ENCODE results near the gene HOXD9. TPM values are rescaled to one million over a fixed set of nuclear protein-coding genes. Genes with fewer than 3 reads are reported as not detected.

HOXD9 gene
- total and polyA plus RNA-seq, 2 of the 8 experiments (the other 6 are each of a cell fraction or from before 2014, with no cell fraction given), result not detected

DNA sequence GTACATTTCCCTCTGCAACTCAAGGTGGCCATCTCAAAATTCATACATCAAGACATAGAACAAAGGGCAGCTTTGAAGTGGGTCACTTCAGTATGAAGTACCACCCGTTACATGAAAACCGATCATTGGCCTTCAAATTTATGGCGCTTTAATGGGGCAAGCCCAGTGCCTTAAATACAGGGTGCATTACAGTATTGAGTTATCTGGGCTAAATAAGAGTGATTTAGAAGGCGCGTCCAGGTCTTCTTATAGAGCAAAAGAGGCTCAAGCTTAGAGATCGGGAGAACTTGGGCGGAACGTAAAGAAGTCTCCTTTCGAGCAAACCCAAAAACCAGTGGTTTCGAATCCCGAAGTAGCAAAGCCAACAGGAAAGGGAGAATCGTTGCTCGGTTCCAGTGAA lies 41.7 kb downstream of the HOXD9 start:
- Histone ChIP-seq H3K9ac (replicated peaks in 1 of 4; ENCODE audit: extremely low read depth in 1 of 4, low read depth in 3 of 4, low read length in 3 of 4) (no peak overlapping the region), H3K4me2 (ENCODE audit: insufficient read depth in 1 of 2, low read depth in 2 of 2, low read length in 2 of 2) (peak overlapping the region in 1 of 2 experiments; percentile 38; a peak in 1 of 4 replicates), H2BK12ac (ENCODE audit: low read depth, low read length) (peak overlapping the region; percentile 33; the same call in 1 of the 2 replicates)

More for the DNA sequence above, 41.7 kb downstream of the HOXD9 start:
- no peak overlapping the region for H3K4ac ChIP-seq (replicated peaks; ENCODE audit: insufficient read length, low read depth, low read length)
- no peak overlapping the region for H2AK5ac ChIP-seq (ENCODE audit: low read depth, low read length)
- no peaks in the 10 kb centered on the region for H3K79me2 ChIP-seq (ENCODE audit: control insufficient read depth in 1 of 2, insufficient read depth in 2 of 2, low read length in 2 of 2)
- H2BK120ac ChIP-seq (replicated peaks; ENCODE audit: low read depth, low read length), result no peak overlapping the region
- no peak overlapping the region for H2BK20ac ChIP-seq (ENCODE audit: low read length)
- no peaks in the 10 kb centered on the region for H3K9me3 ChIP-seq (ENCODE audit: insufficient read depth in 2 of 2, low read depth in 1 of 2, low read length in 1 of 2)
- no peak overlapping the region for H3K18ac ChIP-seq (ENCODE audit: extremely low read depth, low read length)
- POLR2A ChIA-PET (ENCODE audit: partially characterized antibody), result interaction anchor here (1.5 kb wide), 1 partner anchor 50 kb away, joined by 4 read pairs; no protein-coding TSS in a partner anchor
- H4K20me1 ChIP-seq (replicated peaks in 1 of 2; ENCODE audit: control insufficient read depth in 1 of 2, insufficient read depth in 2 of 2, low read length in 2 of 2), result peaks cover 33 to 34% of the 10 kb centered on the region in 2 experiments
- DNase-seq (ENCODE audit: low read depth in 1 of 2, low spot score in 2 of 2) (no peak), FAIRE-seq (no peak)
- no peak overlapping the region for H3K14ac ChIP-seq (ENCODE audit: insufficient read length)
- no peaks in the 10 kb centered on the region for H3K79me1 ChIP-seq (ENCODE audit: low read depth, low read length)
- H3K4me1 ChIP-seq (replicated peaks in 1 of 4; ENCODE audit: control insufficient read depth in 3 of 4, insufficient read depth in 4 of 4, low read length in 3 of 4), result peaks cover 0 to 12% (median 6%) of the 10 kb centered on the region in 4 experiments; a peak in 5 of 7 replicates
- no peak overlapping the region for H4K91ac ChIP-seq (replicated peaks; ENCODE audit: insufficient read length, low read length)
- CTCF ChIA-PET (ENCODE audit: partially characterized antibody), result interaction anchor here (0.6 to 3.6 kb wide), 5 partner anchors 11 to 282 kb away, joined by 3 to 25 read pairs (median 3); no protein-coding TSS in a partner anchor
- no peak overlapping the region for H3K56ac ChIP-seq (replicated peaks; ENCODE audit: insufficient read length, low read depth, low read length)
- WGBS, 2 experiments (ENCODE audit: extremely low coverage in 1 of 2, insufficient coverage in 1 of 2, insufficient read length in 1 of 2, insufficient replicate concordance in 2 of 2, low coverage in 1 of 2, low lambda C conversion rate in 2 of 2, missing lambda C conversion rate in 1 of 2), result 22% methylated on average over 13 of the region's 13 CpGs; no CpG with 5 or more reads in 1 of the 2 experiments
- H4K5ac ChIP-seq (ENCODE audit: insufficient read length, low read depth, low read length), result no peak overlapping the region
- H2AFZ ChIP-seq (ENCODE audit: low read length), result no peak overlapping the region
- H3K36me3 ChIP-seq (ENCODE audit: control insufficient read depth in 2 of 4, insufficient read depth in 4 of 4, low read length in 3 of 4), result peaks cover 0 to 5% (median 0%) of the 10 kb centered on the region in 4 experiments; a peak in 1 of 8 replicates
- H3K23ac ChIP-seq (ENCODE audit: insufficient read length), result no peak overlapping the region
- H4K8ac ChIP-seq (ENCODE audit: extremely low read depth, insufficient read depth, low read length), result no peak overlapping the region
- H3K23me2 ChIP-seq (ENCODE audit: low read depth, low read length), result 0 out of 2 replicates have a peak, but pooled peaks cover 2% of the 10 kb centered on the region
- peaks cover 97 to 100% (median 100%) of the 10 kb centered on the region in 4 experiments for H3K27me3 ChIP-seq (replicated peaks in 1 of 4; ENCODE audit: control insufficient read depth in 3 of 4, extremely low read depth in 1 of 4, insufficient read depth in 3 of 4, low read length in 3 of 4)
- H3K4me3 ChIP-seq (ENCODE audit: extremely low read depth in 1 of 4, insufficient read depth in 2 of 4, low read depth in 3 of 4, low read length in 4 of 4), result no peak overlapping the region
- H2BK5ac ChIP-seq (ENCODE audit: low read depth, low read length), result no peak overlapping the region
- TF ChIP-seq JUND (IDR thresholded peaks at IDR 0.05; ENCODE audit: low read length) (no peak), TAF1 (IDR thresholded peaks at IDR 0.05; ENCODE audit: low read depth, low read length) (no peak), KDM5A (IDR thresholded peaks at IDR 0.05; ENCODE audit: low read length) (no peak), NRF1 (IDR thresholded peaks at IDR 0.05; ENCODE audit: low read depth, low read length) (no peak), KDM1A (IDR thresholded peaks at IDR 0.05; ENCODE audit: borderline replicate concordance, low read length) (no peak), SIN3A (conservative IDR thresholded peaks at IDR 0.05 in 1 of 2, IDR thresholded peaks at IDR 0.05 in 1 of 2; ENCODE audit: low read depth in 1 of 2, low read length in 2 of 2) (no peak), RAD21 (IDR thresholded peaks at IDR 0.05 in 1 of 2, conservative IDR thresholded peaks at IDR 0.05 in 1 of 2; ENCODE audit: low read depth in 2 of 2, low read length in 2 of 2) (no peak)
- H3K27ac ChIP-seq (ENCODE audit: low read depth, low read length), result no peak overlapping the region
- no peak overlapping the region for H2BK15ac ChIP-seq (ENCODE audit: low read length)
